ENCODE data around the gene RIMBP2. TPM values are rescaled to one million over a fixed set of nuclear protein-coding genes. Genes with fewer than 3 reads are reported as not detected.

Gene RIMBP2
- total RNA-seq, 6 experiments from 2014 or later, result not detected

DNA sequence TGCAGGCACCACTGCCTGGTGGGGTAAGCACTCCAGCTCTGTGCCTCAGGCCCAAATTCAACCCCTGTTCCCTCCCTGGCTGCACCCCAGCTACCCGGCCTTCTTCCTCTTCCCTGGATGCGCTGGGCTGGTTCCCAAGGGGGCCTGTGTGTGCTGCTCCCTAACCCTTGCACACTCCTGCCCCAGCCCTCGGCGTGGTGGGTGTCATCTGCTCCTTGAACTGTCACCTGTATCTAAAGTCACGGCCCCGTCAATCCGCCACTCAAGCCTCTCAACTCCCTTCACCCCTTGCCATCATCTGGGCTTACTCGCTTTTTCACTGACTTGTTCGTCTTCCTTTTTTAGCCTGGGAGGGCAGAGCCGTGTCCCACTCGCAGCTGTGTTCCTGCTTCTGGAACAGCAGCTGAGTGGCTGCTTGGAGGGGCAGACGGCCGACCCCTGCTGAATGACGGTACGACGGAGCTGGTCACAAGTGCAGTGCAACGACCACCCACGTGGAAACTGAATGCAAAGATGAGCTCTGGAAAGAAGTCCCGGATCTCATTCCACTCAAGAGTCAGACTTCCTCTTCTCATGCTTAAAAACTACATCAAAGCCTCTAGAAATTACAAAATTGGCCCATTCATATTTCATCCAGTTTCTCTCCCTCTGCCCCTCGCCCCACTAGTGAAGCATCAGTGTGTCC is 239.5 kb downstream of the RIMBP2 start:
- H3K27me3 Mint-ChIP-seq (ENCODE audit: insufficient read depth), result peaks cover 5% of the 10 kb centered on the region
- TF ChIP-seq, protein P1, sequence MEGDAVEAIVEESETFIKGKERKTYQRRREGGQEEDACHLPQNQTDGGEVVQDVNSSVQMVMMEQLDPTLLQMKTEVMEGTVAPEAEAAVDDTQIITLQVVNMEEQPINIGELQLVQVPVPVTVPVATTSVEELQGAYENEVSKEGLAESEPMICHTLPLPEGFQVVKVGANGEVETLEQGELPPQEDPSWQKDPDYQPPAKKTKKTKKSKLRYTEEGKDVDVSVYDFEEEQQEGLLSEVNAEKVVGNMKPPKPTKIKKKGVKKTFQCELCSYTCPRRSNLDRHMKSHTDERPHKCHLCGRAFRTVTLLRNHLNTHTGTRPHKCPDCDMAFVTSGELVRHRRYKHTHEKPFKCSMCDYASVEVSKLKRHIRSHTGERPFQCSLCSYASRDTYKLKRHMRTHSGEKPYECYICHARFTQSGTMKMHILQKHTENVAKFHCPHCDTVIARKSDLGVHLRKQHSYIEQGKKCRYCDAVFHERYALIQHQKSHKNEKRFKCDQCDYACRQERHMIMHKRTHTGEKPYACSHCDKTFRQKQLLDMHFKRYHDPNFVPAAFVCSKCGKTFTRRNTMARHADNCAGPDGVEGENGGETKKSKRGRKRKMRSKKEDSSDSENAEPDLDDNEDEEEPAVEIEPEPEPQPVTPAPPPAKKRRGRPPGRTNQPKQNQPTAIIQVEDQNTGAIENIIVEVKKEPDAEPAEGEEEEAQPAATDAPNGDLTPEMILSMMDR (IDR thresholded peaks at IDR 0.05), result no peak
- no peak for DNase-seq
- no peak overlapping the region for H3K4me3 Mint-ChIP-seq
- H3K4me1 Mint-ChIP-seq (ENCODE audit: low read depth), result no peaks in the 10 kb centered on the region
- peaks cover 72% of the 10 kb centered on the region for H3K9me3 Mint-ChIP-seq
- peaks cover 14% of the 10 kb centered on the region; the same call in 1 of the 2 replicates for H3K36me3 Mint-ChIP-seq (ENCODE audit: low read depth)
- H3K27ac Mint-ChIP-seq, result no peak overlapping the region

DNA sequence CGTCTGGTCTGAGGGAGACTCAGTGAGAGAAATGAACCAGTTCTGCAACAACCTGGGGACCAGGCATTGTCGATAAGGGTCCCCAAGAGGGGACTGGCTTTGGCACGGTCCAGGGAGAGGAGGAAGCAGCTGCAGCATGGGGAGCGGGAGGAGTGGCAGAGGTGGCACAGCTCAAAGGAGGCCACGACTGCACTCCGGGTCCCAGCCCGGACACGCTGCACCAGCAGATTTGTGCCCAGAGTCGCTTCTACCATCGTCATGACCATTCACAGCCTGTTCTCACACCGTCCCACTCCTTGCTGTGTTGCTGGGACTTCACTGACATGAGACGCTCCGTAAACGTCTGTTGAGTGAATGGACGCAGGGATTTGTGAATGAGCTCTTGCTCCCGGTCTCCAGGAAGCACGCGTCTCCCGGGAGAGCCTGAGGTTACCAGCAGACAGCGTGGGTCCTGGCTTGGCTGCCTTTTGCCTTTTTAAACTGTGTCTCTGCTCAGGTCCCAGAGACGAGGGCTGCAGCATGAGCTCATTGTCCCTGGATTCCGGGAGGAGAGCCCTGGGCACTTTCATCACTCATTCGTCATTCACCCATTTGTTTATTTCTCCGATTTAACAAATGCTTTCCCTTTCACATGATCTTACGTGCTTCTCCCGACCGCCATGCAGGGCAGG is 241.4 kb downstream of the RIMBP2 start:
- Mint-ChIP-seq H3K27ac (no peak overlapping the region), H3K9me3 (peaks cover 76% of the 10 kb centered on the region), H3K4me1 (ENCODE audit: low read depth) (no peaks in the 10 kb centered on the region), H3K27me3 (ENCODE audit: insufficient read depth) (peaks cover 5% of the 10 kb centered on the region), H3K36me3 (ENCODE audit: low read depth) (peaks cover 14% of the 10 kb centered on the region; the same call in 1 of the 2 replicates), H3K4me3 (no peak overlapping the region)
- DNase-seq, result no peak
- TF ChIP-seq, protein P1 (IDR thresholded peaks at IDR 0.05), result no peak

DNA sequence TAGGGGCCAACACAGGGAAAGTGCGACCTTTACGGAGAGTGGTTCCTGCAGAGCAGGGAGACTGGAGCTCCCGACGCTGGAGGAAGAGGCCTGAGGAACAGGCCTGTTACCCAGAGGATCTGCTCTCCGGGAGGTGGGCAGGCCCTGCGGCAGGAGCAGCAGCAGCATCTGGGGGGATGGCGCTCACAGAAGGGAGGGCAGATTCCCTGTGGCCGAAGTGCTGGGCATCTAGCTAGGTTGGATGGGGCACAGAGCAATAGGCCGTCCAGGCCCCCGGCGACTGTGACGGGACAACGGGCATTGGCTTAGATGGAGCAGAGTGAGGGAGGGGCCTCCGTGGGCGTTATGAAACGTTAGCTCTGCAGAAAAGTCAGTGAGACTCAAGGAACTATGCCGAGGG is 242.8 kb downstream of the RIMBP2 start:
- peaks cover 14% of the 10 kb centered on the region; the same call in 1 of the 2 replicates for H3K36me3 Mint-ChIP-seq (ENCODE audit: low read depth)
- TF ChIP-seq, protein P1 (IDR thresholded peaks at IDR 0.05), result no peak
- peaks cover 5% of the 10 kb centered on the region for H3K27me3 Mint-ChIP-seq (ENCODE audit: insufficient read depth)
- DNase-seq, result no peak
- H3K4me3 Mint-ChIP-seq, result no peak overlapping the region
- no peak overlapping the region for H3K27ac Mint-ChIP-seq
- H3K4me1 Mint-ChIP-seq (ENCODE audit: low read depth), result no peaks in the 10 kb centered on the region
- H3K9me3 Mint-ChIP-seq, result peaks cover 79% of the 10 kb centered on the region

DNA sequence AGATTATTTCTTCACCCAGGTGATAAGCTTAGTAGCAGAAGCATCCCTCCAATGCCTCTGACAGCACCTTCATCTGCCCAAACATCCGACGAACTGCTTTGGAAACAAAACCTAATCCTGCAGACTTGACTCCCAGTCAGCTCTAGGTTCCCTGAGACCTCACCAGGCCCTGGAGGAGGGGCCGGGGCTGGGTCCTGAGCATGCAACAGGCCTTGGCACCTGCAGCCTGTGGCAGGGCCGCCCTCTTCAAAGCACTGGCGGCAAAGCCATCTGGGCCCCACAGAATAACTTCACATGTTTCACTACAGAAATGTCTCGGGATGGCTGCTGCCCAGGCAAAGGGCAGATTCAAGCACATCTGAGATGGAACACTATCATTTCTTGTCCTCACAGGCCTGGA is 245.1 kb downstream of the RIMBP2 start:
- Mint-ChIP-seq H3K27ac (no peak overlapping the region), H3K9me3 (peaks cover 82% of the 10 kb centered on the region), H3K27me3 (ENCODE audit: insufficient read depth) (peaks cover 4% of the 10 kb centered on the region), H3K36me3 (ENCODE audit: low read depth) (peaks cover 17% of the 10 kb centered on the region; the same call in 1 of the 2 replicates), H3K4me3 (no peak overlapping the region), H3K4me1 (ENCODE audit: low read depth) (no peaks in the 10 kb centered on the region)
- DNase-seq, result no peak
- TF ChIP-seq, protein P1 (IDR thresholded peaks at IDR 0.05), result no peak

DNA sequence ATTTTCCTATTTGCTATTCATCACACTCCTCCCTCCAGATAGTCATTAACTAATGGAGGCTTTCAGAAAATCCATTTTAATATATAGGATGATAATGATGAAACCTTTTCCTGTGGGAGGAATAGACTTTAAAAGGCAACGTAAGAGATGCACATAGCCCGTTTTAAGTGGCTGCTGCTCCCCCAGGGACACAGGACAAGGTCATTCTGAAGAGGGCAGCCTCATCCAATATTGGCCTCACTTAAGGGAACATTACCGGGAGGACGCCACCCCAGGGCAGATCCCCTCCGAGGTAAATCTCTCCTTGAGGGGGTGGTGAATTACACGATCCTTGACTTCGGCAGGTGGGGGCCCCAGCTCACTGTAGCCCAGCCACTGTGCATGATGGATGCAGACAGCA is 246.5 kb downstream of the RIMBP2 start:
- Mint-ChIP-seq H3K4me1 (ENCODE audit: low read depth) (no peaks in the 10 kb centered on the region), H3K27me3 (ENCODE audit: insufficient read depth) (peaks cover 4% of the 10 kb centered on the region), H3K4me3 (no peak overlapping the region), H3K27ac (no peak overlapping the region), H3K36me3 (ENCODE audit: low read depth) (0 out of 2 replicates have a peak, but pooled peaks cover 7% of the 10 kb centered on the region), H3K9me3 (peaks cover 82% of the 10 kb centered on the region)
- TF ChIP-seq, protein P1 (IDR thresholded peaks at IDR 0.05), result no peak
- DNase-seq, result no peak

Measured in HFFc6 (cell line).